Measurements from ENCODE around the gene NAB2. TPM values are rescaled to one million over a fixed set of nuclear protein-coding genes. Genes with fewer than 3 reads are reported as not detected.
A peak's percentile ranks its signal among the peaks of the same experiment; 100 is the strongest.
"Not testable (repeated sequence)": the region's sequence is repeated elsewhere in the genome, so short reads cannot be mapped to it uniquely, and the experiment has no call there.

The NAB2 gene
- total RNA-seq, 4 donors from 2014 or later: 11.8 to 48.0 (median 16.1) TPM

GRCh38 chr12:57119294-57120085, 30.6 kb downstream of the NAB2 start:
- intact Hi-C loops (cut with DNase I): loop anchor here (10.0 kb wide), 1 partner anchor 115 kb away; the partner anchor contains the start of gene ZBTB39
- no peak overlapping the region for H3K4me3 ChIP-seq (replicated peaks in 1 of 3)
- no peaks in the 10 kb centered on the region for H3K36me3 ChIP-seq
- no peak for TF ChIP-seq POLR2A (IDR thresholded peaks at IDR 0.05)
- no peak for TF ChIP-seq CTCF (IDR thresholded peaks at IDR 0.05)
- no peaks in the 10 kb centered on the region for H3K9me3 ChIP-seq
- no peaks in the 10 kb centered on the region for H3K4me1 ChIP-seq
- H3K27me3 ChIP-seq: no peaks in the 10 kb centered on the region
- WGBS, 2 donors: 89 to 92% methylated on average over 5 of the region's 5 CpGs
- no peak overlapping the region for H3K27ac ChIP-seq
- DNase-seq: no peak

- H3K36me3 ChIP-seq; intact Hi-C loops (cut with DNase I); H3K9me3 ChIP-seq; H3K4me1 ChIP-seq; H3K27me3 ChIP-seq; DNase-seq; H3K27ac ChIP-seq; H3K4me3 ChIP-seq (replicated peaks in 1 of 3): not testable (repeated sequence)
- WGBS, 2 donors: 93 to 96% methylated on average over 11 of the region's 11 CpGs
Measured at GRCh38 chr12:57120718-57121117, 31.8 kb downstream of the NAB2 start.

GRCh38 chr12:57123813-57124212, 34.9 kb downstream of the NAB2 start:
- Histone ChIP-seq H3K4me1 (peaks cover 8 to 10% of the 10 kb centered on the region in 2 donors), H3K27ac (no peak overlapping the region), H3K27me3 (no peaks in the 10 kb centered on the region), H3K4me3 (replicated peaks in 1 of 3) (no peak overlapping the region), H3K9me3 (no peaks in the 10 kb centered on the region), H3K36me3 (no peaks in the 10 kb centered on the region)
- intact Hi-C loops (cut with DNase I): loop anchor here (2.0 kb wide), 1 partner anchor 59 kb away; no protein-coding TSS in a partner anchor
- TF ChIP-seq CTCF (IDR thresholded peaks at IDR 0.05) (no peak), POLR2A (IDR thresholded peaks at IDR 0.05) (no peak)
- WGBS, 2 donors: 43 to 48% methylated on average over 2 of the region's 2 CpGs
- DNase-seq: no peak

GRCh38 chr12:57124261-57124877, 35.5 kb downstream of the NAB2 start:
- Histone ChIP-seq H3K4me1 (peaks cover 10 to 16% of the 10 kb centered on the region in 2 donors), H3K27ac (no peak overlapping the region), H3K27me3 (no peaks in the 10 kb centered on the region), H3K4me3 (replicated peaks in 1 of 3) (no peak overlapping the region), H3K9me3 (no peaks in the 10 kb centered on the region), H3K36me3 (no peaks in the 10 kb centered on the region)
- peak; percentile 69 to 72 for DNase-seq
- WGBS, 2 donors: 16 to 19% methylated on average over 10 of the region's 10 CpGs
- TF ChIP-seq CTCF (IDR thresholded peaks at IDR 0.05) (peak; percentile 83 to 98 (median 88)), POLR2A (IDR thresholded peaks at IDR 0.05) (no peak)
- intact Hi-C loops (cut with DNase I): loop anchor here (2.0 kb wide), 1 partner anchor 58 kb away; no protein-coding TSS in a partner anchor

- Histone ChIP-seq H3K9me3 (no peaks in the 10 kb centered on the region), H3K27me3 (no peaks in the 10 kb centered on the region), H3K36me3 (no peaks in the 10 kb centered on the region), H3K27ac (no peak overlapping the region), H3K4me3 (replicated peaks in 1 of 3) (no peak overlapping the region), H3K4me1 (peaks cover 14 to 21% of the 10 kb centered on the region in 2 donors)
- no peak for DNase-seq
- intact Hi-C loops (cut with DNase I): no loop called here
- TF ChIP-seq CTCF (IDR thresholded peaks at IDR 0.05) (no peak), POLR2A (IDR thresholded peaks at IDR 0.05) (no peak)
- 91 to 93% methylated on average over 11 of the region's 11 CpGs for WGBS, 2 donors
Measured at GRCh38 chr12:57126061-57126460, 37.1 kb downstream of the NAB2 start.

All from thyroid gland (tissue), 4 donors.